Measurements from ENCODE around the gene ZC3H4. TPM values are rescaled to one million over a fixed set of nuclear protein-coding genes. Genes with fewer than 3 reads are reported as not detected.

The ZC3H4 gene
- total and polyA plus RNA-seq, 11 donors = 9.6 to 35.0 (median 22.9) TPM

- H3K4me3 ChIP-seq = no peak overlapping the region
- peaks cover 3 to 100% (median 88%) of the 10 kb centered on the region in 9 donors for H3K36me3 ChIP-seq
- 89 to 92% (median 91%) methylated on average over 14 to 18 of the region's 18 CpGs for WGBS, 4 donors
- H3K27me3 ChIP-seq = no peaks in the 10 kb centered on the region
- ATAC-seq (no peak), DNase-seq (peak in 1 of 5 donors; percentile 41)
- intact Hi-C loops (cut with DNase I) = no loop called here
- H3K4me1 ChIP-seq = peaks cover 0 to 10% (median 0%) of the 10 kb centered on the region in 12 donors
- TF ChIP-seq POLR2A (IDR thresholded peaks at IDR 0.05) (no peak), CTCF (IDR thresholded peaks at IDR 0.05) (no peak)
- no peak overlapping the region for H3K27ac ChIP-seq
- no peaks in the 10 kb centered on the region for H3K9me3 ChIP-seq
These were observed 42.8 kb downstream of the ZC3H4 start for GRCh38 chr19:47070756-47071155.

GRCh38 chr19:47069795-47070194 is 43.8 kb downstream of the ZC3H4 start:
- Histone ChIP-seq H3K4me1 (peaks cover 0 to 4% (median 0%) of the 10 kb centered on the region in 12 donors), H3K9me3 (no peaks in the 10 kb centered on the region), H3K27ac (no peak overlapping the region), H3K27me3 (no peaks in the 10 kb centered on the region), H3K4me3 (no peak overlapping the region), H3K36me3 (peaks cover 3 to 100% (median 88%) of the 10 kb centered on the region in 9 donors)
- no peak for TF ChIP-seq CTCF (IDR thresholded peaks at IDR 0.05)
- TF ChIP-seq POLR2A (IDR thresholded peaks at IDR 0.05) = no peak
- ATAC-seq (no peak), DNase-seq (peak in 1 of 5 donors; percentile 45)
- intact Hi-C loops (cut with DNase I) = no loop called here
- 84 to 89% (median 88%) methylated on average over 15 of the region's 15 CpGs for WGBS, 4 donors

- ATAC-seq (no peak), DNase-seq (no peak)
- TF ChIP-seq POLR2A (IDR thresholded peaks at IDR 0.05) = no peak
- TF ChIP-seq CTCF (IDR thresholded peaks at IDR 0.05) = no peak
- Histone ChIP-seq H3K36me3 (peaks cover 3 to 100% (median 86%) of the 10 kb centered on the region in 9 donors), H3K4me3 (no peak overlapping the region), H3K27ac (no peak overlapping the region), H3K27me3 (no peaks in the 10 kb centered on the region), H3K4me1 (no peaks in the 10 kb centered on the region), H3K9me3 (no peaks in the 10 kb centered on the region)
- intact Hi-C loops (cut with DNase I) = no loop called here
- 88 to 90% (median 88%) methylated on average over 14 to 18 of the region's 18 CpGs for WGBS, 4 donors
These were observed 44.6 kb downstream of the ZC3H4 start for GRCh38 chr19:47068876-47069406.

- intact Hi-C loops (cut with DNase I) = no loop called here
- WGBS, 4 donors = 70 to 85% (median 81%) methylated on average over 4 to 8 of the region's 8 CpGs
- H3K27ac ChIP-seq = no peak overlapping the region
- H3K27me3 ChIP-seq = no peaks in the 10 kb centered on the region
- no peaks in the 10 kb centered on the region for H3K4me1 ChIP-seq
- TF ChIP-seq CTCF (IDR thresholded peaks at IDR 0.05) (no peak), POLR2A (IDR thresholded peaks at IDR 0.05) (no peak)
- H3K4me3 ChIP-seq = no peak overlapping the region
- peaks cover 3 to 95% (median 87%) of the 10 kb centered on the region in 9 donors for H3K36me3 ChIP-seq
- ATAC-seq (peak in 2 of 4 donors; percentile 6 to 24), DNase-seq (no peak)
- H3K9me3 ChIP-seq = no peaks in the 10 kb centered on the region
These were observed 45.3 kb downstream of the ZC3H4 start for GRCh38 chr19:47068246-47068645.

Measured in heart left ventricle (tissue), 16 donors.